ENCODE results near the gene CORO1C. TPM values are rescaled to one million over a fixed set of nuclear protein-coding genes. Genes with fewer than 3 reads are reported as not detected.

CORO1C gene
- total and polyA plus RNA-seq, 4 donors, result 23.2 to 58.6 (median 41.9) TPM

- no peaks in the 10 kb centered on the region for H3K9me3 ChIP-seq (ENCODE audit: control insufficient read depth in 4 of 4, low read length in 3 of 4)
- TF ChIP-seq CTCF (IDR thresholded peaks at IDR 0.05; ENCODE audit: low read depth, low read length, missing input control) (no peak), SP1 (IDR thresholded peaks at IDR 0.05) (no peak), HNF4A (conservative IDR thresholded peaks at IDR 0.05) (no peak), NR2F2 (IDR thresholded peaks at IDR 0.05) (no peak), RXRA (IDR thresholded peaks at IDR 0.05) (no peak), EGR1 (IDR thresholded peaks at IDR 0.05; ENCODE audit: low read depth in 2 of 2) (no peak), FOXA2 (IDR thresholded peaks at IDR 0.05) (no peak), TAF1 (conservative IDR thresholded peaks at IDR 0.05) (no peak), JUND (IDR thresholded peaks at IDR 0.05) (no peak), GABPA (IDR thresholded peaks at IDR 0.05 in 1 of 2, conservative IDR thresholded peaks at IDR 0.05 in 1 of 2) (no peak), RAD21 (IDR thresholded peaks at IDR 0.05) (no peak), HNF4G (IDR thresholded peaks at IDR 0.05) (no peak), FOXA1 (IDR thresholded peaks at IDR 0.05) (no peak), YY1 (IDR thresholded peaks at IDR 0.05) (no peak), ZBTB33 (IDR thresholded peaks at IDR 0.05) (no peak)
- TF ChIP-seq, protein P1, sequence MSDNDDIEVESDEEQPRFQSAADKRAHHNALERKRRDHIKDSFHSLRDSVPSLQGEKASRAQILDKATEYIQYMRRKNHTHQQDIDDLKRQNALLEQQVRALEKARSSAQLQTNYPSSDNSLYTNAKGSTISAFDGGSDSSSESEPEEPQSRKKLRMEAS (IDR thresholded peaks at IDR 0.05), result no peak
- TF ChIP-seq, protein P2, sequence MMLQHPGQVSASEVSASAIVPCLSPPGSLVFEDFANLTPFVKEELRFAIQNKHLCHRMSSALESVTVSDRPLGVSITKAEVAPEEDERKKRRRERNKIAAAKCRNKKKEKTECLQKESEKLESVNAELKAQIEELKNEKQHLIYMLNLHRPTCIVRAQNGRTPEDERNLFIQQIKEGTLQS (IDR thresholded peaks at IDR 0.05), result no peak
- TF ChIP-seq, protein P3, sequence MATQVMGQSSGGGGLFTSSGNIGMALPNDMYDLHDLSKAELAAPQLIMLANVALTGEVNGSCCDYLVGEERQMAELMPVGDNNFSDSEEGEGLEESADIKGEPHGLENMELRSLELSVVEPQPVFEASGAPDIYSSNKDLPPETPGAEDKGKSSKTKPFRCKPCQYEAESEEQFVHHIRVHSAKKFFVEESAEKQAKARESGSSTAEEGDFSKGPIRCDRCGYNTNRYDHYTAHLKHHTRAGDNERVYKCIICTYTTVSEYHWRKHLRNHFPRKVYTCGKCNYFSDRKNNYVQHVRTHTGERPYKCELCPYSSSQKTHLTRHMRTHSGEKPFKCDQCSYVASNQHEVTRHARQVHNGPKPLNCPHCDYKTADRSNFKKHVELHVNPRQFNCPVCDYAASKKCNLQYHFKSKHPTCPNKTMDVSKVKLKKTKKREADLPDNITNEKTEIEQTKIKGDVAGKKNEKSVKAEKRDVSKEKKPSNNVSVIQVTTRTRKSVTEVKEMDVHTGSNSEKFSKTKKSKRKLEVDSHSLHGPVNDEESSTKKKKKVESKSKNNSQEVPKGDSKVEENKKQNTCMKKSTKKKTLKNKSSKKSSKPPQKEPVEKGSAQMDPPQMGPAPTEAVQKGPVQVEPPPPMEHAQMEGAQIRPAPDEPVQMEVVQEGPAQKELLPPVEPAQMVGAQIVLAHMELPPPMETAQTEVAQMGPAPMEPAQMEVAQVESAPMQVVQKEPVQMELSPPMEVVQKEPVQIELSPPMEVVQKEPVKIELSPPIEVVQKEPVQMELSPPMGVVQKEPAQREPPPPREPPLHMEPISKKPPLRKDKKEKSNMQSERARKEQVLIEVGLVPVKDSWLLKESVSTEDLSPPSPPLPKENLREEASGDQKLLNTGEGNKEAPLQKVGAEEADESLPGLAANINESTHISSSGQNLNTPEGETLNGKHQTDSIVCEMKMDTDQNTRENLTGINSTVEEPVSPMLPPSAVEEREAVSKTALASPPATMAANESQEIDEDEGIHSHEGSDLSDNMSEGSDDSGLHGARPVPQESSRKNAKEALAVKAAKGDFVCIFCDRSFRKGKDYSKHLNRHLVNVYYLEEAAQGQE (IDR thresholded peaks at IDR 0.05), result no peak
- no peak overlapping the region for H3K4me3 ChIP-seq (ENCODE audit: low read depth in 1 of 3, low read length in 3 of 3)
- H3K4me1 ChIP-seq (ENCODE audit: control insufficient read depth in 4 of 4, insufficient read depth in 4 of 4, low read length in 3 of 4), result peaks cover 0 to 3% (median 0%) of the 10 kb centered on the region in 4 donors
- no peak for DNase-seq (ENCODE audit: low spot score)
- H3K9ac ChIP-seq (ENCODE audit: low read depth in 1 of 2, low read length in 2 of 2), result no peak overlapping the region
- no peak overlapping the region for H3K27ac ChIP-seq (ENCODE audit: low read depth in 1 of 2, low read length in 2 of 2)
- WGBS, result 91% methylated on average over 1 of the region's 1 CpG
- H3K36me3 ChIP-seq (ENCODE audit: control insufficient read depth in 4 of 4, insufficient read depth in 3 of 4, low read depth in 1 of 4, low read length in 3 of 4), result no peaks in the 10 kb centered on the region
- no peaks in the 10 kb centered on the region for H3K27me3 ChIP-seq (ENCODE audit: control insufficient read depth in 4 of 4, insufficient read depth in 4 of 4, low read length in 3 of 4)
These were observed 115.4 kb downstream of the CORO1C start for GRCh38 chr12:108615918-108616317.

Measured in liver (tissue), 9 donors.